HG02943 (cell line): Measurements from ENCODE around the gene ATP8A2.

ENCODE experiments used
- ATAC-seq: cut with Tn5 transposase; IDR thresholded peaks from one replicate; pipeline ENCODE4 v1.9.1; 2021; ENCODE audit warnings: mild to moderate bottlenecking, low read depth, moderate library complexity; ENCODE audit not compliant: unreplicated experiment

The ATP8A2 gene

DNA sequence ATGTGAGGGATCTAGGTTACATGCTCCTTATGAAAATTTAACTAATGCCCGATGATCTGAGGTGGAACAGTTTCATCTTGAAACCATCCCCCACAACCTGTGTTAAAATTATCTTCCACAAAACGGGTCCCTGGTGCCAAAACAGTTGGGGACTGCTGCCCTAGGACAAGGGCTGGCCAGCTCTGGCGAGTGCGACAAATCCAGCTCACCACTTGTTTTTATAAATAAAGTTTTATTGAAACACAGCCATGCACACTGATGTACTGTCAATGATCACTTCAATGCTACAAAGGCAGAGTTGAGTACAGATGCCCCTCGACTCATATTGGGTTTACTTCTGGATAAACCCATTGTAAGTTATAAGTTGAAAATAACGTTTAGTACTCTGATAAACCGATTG is 235.3 kb downstream of the ATP8A2 start:
- ATAC-seq, result no peak

DNA sequence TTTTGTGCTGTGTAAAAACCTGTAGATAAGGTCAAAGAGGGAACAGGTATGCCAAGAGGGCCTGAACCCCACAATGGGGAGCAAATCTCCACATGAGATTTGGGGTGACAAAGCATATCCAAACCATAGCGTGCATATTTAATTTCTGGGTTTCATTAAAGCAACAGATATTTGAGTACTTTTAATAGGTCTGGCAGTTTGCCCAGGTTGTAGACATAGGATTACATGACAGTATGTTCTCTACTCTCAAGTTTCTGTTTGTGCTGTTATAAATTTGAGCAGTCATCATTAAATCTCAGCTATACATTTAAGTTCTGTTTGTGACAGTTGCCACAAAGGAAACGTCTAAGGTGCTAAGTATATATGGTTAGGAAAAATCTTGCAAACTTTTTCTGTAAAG is 236.4 kb downstream of the ATP8A2 start:
- no peak for ATAC-seq

DNA sequence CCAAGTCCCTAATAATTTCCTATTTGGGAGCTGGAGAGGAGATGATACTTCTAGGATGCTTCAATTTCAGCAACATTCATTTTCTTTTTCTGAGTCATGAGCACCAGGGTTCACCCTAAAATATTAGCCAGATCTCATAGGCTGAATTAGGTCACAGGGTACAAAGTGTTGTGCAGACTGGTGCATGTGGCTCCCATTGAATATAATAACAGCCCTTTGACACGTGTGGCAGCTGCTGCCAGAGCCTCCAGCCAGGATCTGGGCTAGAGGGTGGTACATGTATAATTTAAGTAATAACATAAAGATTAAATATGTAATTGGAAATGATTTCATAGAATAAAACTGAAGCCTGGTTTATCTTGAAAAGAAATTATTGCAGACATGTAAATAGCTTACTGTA is 244.9 kb downstream of the ATP8A2 start:
- no peak for ATAC-seq

DNA sequence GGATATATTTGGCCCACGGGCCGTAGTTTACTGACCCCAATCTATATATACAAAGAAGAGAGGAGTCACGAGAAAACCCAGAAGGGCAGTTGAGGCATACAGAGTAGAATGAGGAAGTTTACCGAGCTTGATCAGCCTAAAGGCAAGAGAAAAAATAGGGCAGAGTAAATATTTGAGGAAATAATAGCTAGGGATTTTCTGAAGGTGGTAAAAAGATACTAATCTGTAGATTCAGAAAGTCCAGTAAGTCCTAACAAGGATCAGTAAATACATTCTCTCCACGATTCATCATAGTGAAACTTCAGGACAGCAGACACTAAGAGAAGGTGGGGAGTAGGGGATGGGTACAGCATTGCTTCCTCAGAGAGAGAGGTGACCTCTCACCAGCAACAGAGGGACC is 248.1 kb downstream of the ATP8A2 start:
- no peak for ATAC-seq

DNA sequence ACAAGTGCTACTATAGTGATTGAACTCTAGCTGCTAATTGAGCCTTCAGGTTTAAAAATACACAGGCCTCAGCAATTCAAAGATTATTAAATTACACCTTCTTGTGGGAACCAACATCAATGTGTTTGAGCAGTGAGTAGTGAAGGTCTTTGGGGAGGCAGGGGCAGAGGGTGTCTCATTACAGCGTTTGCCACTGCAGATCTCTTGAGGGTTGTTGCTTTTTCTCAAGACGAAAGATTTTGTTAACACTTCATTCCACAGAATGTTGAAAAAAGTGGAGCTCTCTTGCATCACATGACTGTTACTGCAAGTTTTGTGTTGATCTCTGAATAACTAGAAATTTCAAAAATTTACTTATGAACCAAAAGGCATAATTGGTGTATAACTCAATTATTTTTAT is 253.6 kb downstream of the ATP8A2 start:
- no peak for ATAC-seq

DNA sequence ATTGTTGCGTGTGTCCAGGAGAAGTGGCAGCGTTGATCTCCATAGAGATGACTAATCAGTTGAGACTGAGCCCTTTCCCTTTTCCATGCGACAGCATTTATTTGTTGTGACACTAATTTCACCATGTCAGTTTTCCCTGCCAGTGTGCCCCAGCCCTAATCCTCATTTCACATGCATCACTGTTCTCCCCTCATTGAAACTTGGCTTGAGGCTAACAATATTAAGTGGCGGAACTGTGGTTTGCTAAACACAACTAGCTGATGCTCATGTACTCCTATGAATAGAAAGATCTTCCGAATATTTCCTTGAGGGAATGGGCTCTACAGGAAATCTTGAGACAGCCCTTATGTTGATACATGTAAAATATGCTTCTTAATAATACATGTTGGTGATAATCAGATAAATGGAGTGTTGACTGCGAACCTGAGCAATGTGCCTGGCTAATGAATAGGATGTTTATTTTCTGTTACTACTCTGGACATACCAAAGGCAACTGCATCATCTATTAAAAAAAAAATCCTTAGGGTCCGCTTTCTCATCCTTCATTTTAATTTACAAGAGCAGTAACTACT is 258.6 kb downstream of the ATP8A2 start:
- no peak for ATAC-seq

DNA sequence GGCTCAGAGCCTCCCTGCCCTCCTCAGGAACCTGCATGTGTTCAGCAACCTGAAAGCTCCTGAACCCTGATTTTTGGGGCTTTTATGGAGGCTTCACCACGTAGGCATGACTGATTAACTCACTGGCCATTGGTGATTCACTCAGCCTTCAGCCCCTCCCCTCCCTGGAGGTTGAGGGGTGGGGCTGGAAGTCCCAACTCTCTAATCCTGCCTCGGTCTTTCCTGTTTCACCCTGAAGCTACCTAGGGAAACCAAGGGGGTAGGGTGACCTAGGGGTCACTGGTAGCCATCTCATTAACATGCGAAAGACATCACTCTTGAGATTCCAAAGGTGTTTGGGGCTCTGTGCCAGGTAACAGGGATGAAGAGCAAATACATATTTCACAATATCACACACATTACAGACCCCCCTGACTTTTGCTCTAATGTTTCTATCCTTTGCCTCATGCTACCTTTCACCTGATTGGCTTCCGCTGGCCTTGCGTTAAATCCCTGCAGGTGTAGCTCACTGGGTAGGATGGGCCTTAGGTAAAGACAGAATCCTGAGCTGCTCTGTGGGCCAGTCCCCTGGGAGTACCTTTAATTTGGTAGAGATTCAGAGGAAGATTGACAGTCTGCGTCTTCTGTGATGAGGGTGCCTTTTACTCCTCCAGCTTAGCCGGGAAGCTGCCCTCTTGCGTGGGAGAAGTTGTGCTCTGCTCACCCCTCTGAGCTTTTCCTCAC is 260.6 kb downstream of the ATP8A2 start:
- no peak for ATAC-seq

DNA sequence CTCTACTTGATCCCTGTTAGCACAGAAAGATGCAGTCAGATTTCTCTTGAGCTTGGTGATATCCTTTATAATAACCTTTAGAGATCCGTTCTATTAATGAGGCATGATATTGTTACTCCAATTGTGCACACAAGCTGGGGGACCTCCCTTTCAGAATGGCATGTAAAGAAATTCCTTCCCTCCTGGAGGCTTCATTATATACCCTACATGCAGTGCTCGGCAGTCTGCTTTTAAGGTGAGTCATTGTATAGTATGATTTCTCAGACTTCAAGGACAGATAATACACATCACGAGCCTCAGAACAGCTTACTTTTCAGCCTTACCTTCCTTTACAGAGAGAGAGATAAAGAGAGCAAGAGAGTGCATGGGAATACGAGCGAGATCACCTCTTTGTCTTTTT is 261.3 kb downstream of the ATP8A2 start:
- no peak for ATAC-seq

DNA sequence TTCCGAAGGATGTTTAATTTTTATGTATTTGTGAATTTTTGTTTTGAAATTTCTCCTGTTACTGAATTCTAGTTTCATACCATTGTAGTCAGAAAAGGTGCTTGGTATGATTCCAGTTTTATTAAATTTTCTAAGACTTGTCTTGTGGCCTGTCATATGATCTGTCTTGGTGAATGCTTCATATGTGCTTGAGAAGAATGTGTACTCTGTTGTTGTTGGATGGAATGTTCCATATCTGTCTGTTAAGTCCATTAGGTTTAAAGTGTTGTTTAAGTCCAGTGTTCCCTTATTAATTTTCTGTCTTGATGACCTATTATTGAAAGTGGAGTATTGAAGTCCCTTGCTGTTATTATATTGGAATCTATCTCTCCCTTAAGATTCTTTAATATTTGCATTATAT is 273.9 kb downstream of the ATP8A2 start:
- ATAC-seq, result no peak

DNA sequence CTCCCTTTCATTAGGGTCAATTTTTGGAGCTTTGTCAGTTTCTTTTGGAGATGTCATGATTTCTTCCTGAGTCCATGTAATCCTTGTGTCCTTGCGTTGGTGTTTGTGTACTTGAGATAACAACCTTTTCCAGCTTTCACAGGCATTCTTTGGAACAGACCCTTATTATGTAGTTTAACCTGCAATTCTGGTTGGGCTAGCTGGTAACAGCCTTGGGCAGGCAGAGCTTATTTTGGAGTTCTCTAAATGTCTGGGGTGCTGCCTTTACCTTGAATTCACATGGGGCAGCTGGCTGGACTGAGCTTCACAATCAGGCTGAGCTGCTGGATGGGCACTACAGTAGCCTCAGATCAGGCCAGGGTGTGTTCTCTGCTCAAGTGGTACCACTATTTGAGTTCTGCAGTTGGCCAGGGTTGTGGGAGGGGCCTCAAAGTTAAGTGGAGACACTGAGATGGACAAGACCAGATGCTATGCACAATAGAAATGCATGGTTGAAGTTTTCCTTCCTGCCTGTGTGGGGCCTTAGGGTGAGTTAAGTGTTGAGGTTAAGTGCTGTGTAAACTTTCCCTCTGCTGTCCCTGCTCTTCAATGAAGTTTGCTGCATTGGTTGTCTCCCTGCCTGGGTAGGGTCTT is 277.3 kb downstream of the ATP8A2 start:
- ATAC-seq, result no peak

DNA sequence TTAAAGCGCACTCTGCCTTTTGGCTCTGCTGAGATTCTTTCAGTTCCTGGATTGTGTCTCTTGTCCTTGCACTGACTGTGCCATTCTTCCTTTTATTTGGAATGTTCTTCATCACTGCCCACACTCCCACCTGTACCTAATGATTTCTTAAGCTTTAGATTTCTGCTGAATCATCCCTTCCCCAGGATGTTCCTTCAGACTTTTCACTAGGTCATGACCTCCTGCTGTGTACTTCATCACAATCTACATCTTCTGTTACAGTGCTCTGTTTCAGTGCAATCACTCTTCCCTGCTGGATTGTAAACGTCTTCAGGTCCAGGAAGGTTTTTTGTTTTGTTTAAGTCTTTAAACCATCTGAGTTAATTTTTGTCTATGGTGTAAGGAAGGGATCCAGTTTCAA is 281.0 kb downstream of the ATP8A2 start:
- no peak for ATAC-seq

DNA sequence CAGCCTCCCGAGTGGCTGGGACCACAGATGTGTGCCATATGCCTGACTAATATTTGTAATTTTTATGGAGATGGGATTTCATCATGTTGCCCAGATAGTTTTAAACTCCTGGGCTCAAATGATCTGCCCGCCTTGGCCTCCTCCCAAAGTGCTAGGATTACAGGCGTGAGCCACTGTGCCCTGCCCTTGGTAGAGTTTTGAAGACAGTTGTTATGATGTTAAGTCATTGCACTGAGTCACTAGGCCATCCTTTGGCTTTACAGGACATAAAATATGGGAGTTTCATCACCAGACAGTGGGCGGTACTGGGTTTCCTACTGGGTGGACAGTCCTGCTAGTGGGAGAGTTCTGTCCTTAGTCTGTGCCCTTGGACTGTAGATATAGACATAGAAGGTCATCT is 282.5 kb downstream of the ATP8A2 start:
- no peak for ATAC-seq

DNA sequence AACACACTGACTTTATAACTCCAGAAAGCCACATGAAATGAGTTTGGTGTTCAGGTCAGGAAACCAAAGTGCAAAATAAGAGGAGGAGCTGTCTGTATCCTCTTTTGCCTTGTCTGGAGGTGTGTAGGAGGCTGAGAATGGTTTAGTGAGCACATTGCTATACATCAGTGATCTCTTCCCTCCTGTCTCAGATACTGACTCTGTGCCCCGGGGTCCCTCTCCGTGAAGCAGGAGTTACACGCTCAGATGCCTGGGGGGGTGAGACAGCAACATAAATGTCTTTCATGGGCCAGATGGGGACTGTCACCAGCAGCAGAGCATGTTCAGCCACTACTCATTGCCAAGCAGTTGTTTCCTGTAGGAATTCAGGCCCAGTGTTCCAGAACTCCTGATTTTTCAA is 285.4 kb downstream of the ATP8A2 start:
- ATAC-seq, result no peak

DNA sequence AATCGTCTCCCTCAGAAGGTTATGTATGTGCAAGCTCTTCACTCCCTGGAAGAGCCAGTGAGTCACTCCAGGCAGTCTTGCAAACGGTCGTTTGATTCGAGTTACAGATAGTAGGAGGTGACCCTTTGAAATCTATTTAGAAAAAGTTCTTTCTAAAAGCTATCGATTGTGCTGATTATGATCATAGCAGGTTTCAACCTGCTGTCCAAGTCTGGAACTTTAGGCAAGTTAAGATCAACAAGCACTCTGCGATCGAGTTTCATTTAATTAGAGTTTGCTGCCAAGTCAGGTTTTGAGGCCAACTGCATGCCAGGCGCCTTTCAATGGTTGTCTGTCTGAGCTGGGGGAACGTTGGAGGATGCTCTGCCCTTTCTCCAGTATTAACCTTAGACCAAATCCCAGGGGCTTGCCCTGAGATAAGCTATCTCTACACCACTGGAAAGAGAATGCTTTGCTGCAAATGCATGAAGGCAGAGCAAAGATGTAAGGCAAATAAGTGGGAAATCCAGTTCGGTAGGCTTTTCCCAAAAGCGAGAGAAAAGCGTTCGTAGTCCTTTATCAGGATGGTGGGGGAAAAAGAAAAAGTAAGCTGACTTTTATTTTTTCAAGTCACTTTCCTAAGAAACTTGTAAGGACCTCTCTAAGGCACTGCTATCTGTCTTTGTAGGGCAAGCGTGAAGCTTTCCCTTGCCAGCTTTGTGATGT is 287.5 kb downstream of the ATP8A2 start:
- no peak for ATAC-seq

DNA sequence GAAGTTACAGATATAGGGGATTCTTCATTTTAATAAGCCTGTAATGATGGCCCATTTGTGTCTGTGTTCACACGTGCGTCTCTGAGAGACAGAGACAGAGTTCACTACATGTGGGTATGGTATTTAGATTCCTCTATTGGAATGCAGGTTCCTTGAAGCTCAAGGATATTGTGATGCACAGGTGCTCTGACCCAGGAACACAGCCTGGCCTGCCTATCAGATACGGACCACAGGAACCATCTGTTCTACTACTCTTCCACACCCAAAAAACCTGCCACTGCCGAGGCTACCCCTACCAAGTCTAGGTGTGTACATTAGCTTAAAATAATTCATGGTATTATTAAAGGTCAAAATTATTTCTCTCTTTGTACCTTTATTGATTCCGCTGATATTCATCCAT is 289.2 kb downstream of the ATP8A2 start:
- no peak for ATAC-seq

DNA sequence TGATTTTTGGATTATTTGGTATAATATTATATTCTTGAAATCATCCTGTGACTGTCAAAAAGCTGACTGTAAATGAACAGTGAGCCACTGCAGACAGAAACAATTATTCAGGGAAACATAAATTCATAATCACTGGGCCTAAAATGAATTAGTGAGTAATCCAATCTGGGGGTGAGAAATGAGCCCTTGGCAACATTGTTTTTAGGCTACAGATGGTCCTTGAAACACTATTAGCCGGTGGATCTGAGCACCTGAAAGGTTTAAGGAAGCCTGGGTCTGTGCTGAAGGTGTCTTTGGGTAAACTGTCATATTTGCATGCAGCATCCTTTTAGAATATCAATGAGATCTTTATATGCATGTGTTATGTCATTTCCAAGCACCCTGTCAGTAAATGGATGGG is 290.7 kb downstream of the ATP8A2 start:
- ATAC-seq, result no peak

DNA sequence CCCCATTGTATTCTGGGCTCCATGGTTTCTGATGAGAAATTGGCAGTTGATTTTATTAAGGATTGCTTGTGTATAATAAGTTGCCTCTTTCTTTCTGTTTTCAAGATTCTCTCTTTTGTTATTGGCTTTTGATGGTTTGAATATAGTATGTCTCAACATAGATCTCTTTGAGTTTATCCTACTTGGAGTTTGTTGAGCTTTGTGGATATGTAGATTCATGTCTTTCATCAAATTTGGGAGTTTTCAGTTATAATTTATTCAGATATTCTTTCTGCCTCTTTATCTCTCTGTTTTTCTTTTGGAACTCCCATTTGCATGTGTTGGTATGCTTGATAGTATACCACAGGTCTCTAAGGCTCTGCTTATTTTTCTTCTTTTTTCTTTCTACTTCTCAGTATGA is 296.6 kb downstream of the ATP8A2 start:
- no peak for ATAC-seq

DNA sequence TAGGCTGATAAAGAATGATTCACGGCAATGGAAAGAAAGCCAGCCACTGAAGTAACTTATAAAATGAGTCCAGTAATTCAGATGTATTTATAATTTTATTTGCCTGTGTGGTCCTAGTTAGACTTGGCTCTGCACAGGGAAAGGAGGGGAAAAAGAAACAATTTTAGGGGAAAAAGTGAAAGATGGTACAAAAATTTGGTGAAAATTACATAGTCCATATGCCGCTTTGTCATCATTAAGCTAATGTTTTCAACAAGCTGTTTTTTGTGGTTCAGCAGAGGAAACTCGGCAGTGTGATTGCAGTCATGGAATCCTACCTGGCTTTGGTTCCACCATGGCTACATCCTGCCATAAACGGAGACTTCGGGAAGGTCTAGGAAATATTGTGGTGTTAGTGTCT is 301.9 kb downstream of the ATP8A2 start:
- ATAC-seq, result no peak

DNA sequence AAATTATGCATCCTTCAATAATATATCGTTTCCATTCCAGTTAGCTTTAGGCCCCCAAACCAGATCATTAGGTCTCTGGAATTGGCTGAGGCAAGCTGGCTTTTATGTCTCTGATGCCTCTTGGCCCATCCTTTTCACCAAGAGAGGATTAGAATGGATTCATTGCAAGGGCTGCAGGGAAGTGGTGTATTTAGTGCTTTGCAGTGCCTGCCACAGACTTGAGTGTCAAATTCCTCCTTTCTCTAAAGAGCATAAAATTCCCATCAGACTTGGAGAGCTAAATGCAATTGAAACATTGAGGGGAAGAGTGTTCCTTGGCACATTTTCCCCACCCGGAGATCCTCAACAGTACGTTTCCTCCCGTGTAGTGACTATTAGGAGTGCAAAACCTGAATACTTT is 302.6 kb downstream of the ATP8A2 start:
- ATAC-seq, result no peak

DNA sequence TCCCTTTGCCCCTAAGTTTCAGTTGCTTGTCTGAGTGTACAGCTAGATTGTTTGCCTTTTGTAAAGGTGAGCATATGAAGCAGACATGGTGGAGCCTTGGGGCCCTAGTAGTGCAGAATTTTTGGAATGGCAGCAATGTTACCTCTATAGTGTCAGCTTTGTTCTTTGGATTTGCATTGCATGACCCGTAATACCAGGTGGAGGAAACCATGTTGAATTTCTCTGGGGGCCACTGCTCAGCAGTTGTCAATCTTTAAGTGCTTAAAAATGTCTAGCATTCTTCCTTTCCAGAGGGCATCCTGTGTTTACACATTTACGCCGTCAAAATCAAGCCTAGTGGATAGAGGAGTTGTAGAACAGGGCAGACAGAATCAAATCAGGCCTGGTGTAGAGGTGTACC is 303.3 kb downstream of the ATP8A2 start:
- ATAC-seq, result no peak

DNA sequence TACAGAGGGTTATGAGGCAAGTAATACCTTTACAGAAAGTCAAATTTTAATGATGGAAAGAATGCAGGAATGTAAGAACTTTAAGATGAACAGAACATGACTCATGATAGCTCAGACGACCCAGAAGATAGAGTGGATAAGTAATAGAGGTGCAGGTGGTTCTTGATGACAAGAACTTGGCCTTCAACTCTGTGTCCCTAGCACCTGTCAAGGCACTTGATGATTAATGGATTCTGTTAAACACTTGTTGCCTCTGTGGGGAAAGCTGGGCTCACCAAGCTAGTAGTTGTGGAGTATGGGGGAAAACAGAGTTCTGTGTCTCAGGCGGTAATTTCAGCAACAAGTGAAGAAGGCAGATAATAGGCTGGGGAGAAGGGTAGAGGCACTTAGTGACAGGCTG is 306.2 kb downstream of the ATP8A2 start:
- ATAC-seq, result no peak

DNA sequence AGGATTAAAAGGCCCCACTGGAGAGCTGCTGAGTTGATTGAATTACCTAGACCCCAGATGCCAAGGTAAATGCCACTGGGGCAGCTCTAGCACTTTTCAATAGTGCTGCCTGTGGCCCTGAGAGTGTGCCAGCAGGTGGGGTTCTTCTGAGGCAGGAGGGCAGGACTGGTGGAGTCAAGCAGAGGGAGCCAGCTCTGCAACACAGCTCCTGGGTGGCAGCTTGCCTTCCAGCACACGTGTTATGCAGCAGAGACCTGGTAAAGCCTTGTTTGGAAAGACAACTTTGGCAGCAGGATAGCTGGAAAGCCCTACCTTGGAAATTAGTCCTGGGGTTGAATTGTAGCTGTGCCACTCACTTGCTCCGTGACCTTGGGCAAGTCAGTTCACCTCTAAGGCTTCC is 306.6 kb downstream of the ATP8A2 start:
- no peak for ATAC-seq
